ENCODE measurements around the gene B3GALNT2.
"Not testable (repeated sequence)": the region's sequence is repeated elsewhere in the genome, so short reads cannot be mapped to it uniquely, and the experiment has no call there.

The B3GALNT2 gene

GRCh38 chr1:235483090-235483489 lies 21.2 kb downstream of the B3GALNT2 start:
- Mint-ChIP-seq H3K27me3 (ENCODE audit: low read depth, poor library complexity) (no peaks in the 10 kb centered on the region), H3K9me3 (peaks cover 21% of the 10 kb centered on the region), H3K36me3 (ENCODE audit: low read depth) (peaks cover 96% of the 10 kb centered on the region), H3K4me1 (no peaks in the 10 kb centered on the region), H3K4me3 (no peak overlapping the region), H3K27ac (no peak overlapping the region)
- no peak for TF ChIP-seq CTCF (IDR thresholded peaks at IDR 0.05)
- no peak for DNase-seq

GRCh38 chr1:235473806-235474205 lies 30.4 kb downstream of the B3GALNT2 start:
- no peak overlapping the region for H3K4me3 Mint-ChIP-seq
- H3K9me3 Mint-ChIP-seq, result no peaks in the 10 kb centered on the region
- TF ChIP-seq CTCF (IDR thresholded peaks at IDR 0.05), result no peak
- no peaks in the 10 kb centered on the region for H3K27me3 Mint-ChIP-seq (ENCODE audit: low read depth, poor library complexity)
- DNase-seq, result no peak
- no peak overlapping the region for H3K27ac Mint-ChIP-seq
- peaks cover 59% of the 10 kb centered on the region for H3K36me3 Mint-ChIP-seq (ENCODE audit: low read depth)
- no peaks in the 10 kb centered on the region for H3K4me1 Mint-ChIP-seq

GRCh38 chr1:235470741-235471439 lies 33.4 kb downstream of the B3GALNT2 start:
- Mint-ChIP-seq H3K4me1 (no peaks in the 10 kb centered on the region), H3K36me3 (ENCODE audit: low read depth) (peaks cover 61% of the 10 kb centered on the region), H3K4me3 (no peak overlapping the region)

GRCh38 chr1:235469897-235470296 lies 34.4 kb downstream of the B3GALNT2 start:
- H3K36me3 Mint-ChIP-seq (ENCODE audit: low read depth), result peaks cover 65% of the 10 kb centered on the region
- DNase-seq; H3K27me3 Mint-ChIP-seq (ENCODE audit: low read depth, poor library complexity); H3K9me3 Mint-ChIP-seq; H3K27ac Mint-ChIP-seq; H3K4me3 Mint-ChIP-seq; H3K4me1 Mint-ChIP-seq: not testable (repeated sequence)

More at GRCh38 chr1:235470741-235471439, 33.4 kb downstream of the B3GALNT2 start:
- no peaks in the 10 kb centered on the region for H3K27me3 Mint-ChIP-seq (ENCODE audit: low read depth, poor library complexity)
- no peak for TF ChIP-seq CTCF (IDR thresholded peaks at IDR 0.05)
- DNase-seq, result no peak
- H3K9me3 Mint-ChIP-seq, result no peaks in the 10 kb centered on the region
- no peak overlapping the region for H3K27ac Mint-ChIP-seq

- no peak for DNase-seq
- no peak for TF ChIP-seq CTCF (IDR thresholded peaks at IDR 0.05)
- Mint-ChIP-seq H3K27me3 (ENCODE audit: low read depth, poor library complexity) (no peaks in the 10 kb centered on the region), H3K27ac (no peak overlapping the region), H3K36me3 (ENCODE audit: low read depth) (peaks cover 74% of the 10 kb centered on the region), H3K4me1 (no peaks in the 10 kb centered on the region), H3K4me3 (no peak overlapping the region), H3K9me3 (peaks cover 9% of the 10 kb centered on the region)
Measured at GRCh38 chr1:235468970-235469369, 35.3 kb downstream of the B3GALNT2 start.

GRCh38 chr1:235468004-235468403 lies 36.2 kb downstream of the B3GALNT2 start:
- DNase-seq, result no peak
- no peak for TF ChIP-seq CTCF (IDR thresholded peaks at IDR 0.05)
- H3K36me3 Mint-ChIP-seq (ENCODE audit: low read depth), result peaks cover 80% of the 10 kb centered on the region

More at GRCh38 chr1:235468004-235468403, 36.2 kb downstream of the B3GALNT2 start:
- Mint-ChIP-seq H3K27ac (no peak overlapping the region), H3K4me3 (no peak overlapping the region), H3K27me3 (ENCODE audit: low read depth, poor library complexity) (no peaks in the 10 kb centered on the region), H3K4me1 (no peaks in the 10 kb centered on the region), H3K9me3 (peaks cover 9% of the 10 kb centered on the region)
